MM.1S (cell line): ENCODE measurements around the gene LHX1.

Source experiments
- CTCF ChIP-seq: fragments of 300-600 bp; sonication (generic); IDR thresholded peaks from 2 replicates; pipeline ENCODE4 v1.5.1; 2016; ENCODE audit warnings: antibody characterized with exemption, low read length, mixed read lengths
- EZH2 ChIP-seq: fragments of 300-600 bp; sonication (generic); optimal IDR thresholded peaks from 2 replicates; pipeline ENCODE3; 2017; ENCODE audit warnings: low read depth, mild to moderate bottlenecking, antibody characterized with exemption, low read length, mixed read lengths

GRCh38 chr17:36920032-36921005 is 17.0 kb upstream of the LHX1 start:
- TF ChIP-seq CTCF (no peak), EZH2 (no peak)
